ENCODE measurements around the gene HEG1. TPM values are rescaled to one million over a fixed set of nuclear protein-coding genes. Genes with fewer than 3 reads are reported as not detected.
A peak's percentile ranks its signal among the peaks of the same experiment; 100 is the strongest.

HEG1 gene
- total RNA-seq, 1 donor = 199 TPM

DNA sequence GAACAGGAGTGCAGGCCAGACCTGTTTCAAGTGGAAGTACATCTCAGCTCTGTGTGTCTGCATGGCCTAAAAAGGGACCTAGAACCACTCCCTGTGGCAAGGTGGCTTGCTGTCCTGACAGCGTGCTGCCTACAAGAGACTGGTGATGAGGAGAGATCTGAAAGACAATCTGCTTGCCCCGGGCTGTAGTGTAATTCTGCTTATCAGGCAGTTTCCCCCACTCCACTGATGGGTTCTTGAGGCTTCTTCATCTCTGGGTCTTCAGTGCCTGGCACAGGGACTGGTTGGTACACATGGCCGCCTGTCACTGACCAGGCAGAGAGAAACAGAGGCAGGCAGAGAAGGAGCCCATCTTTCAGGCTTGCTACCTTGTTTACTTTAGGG lies 57.6 kb downstream of the HEG1 start:
- DNase-seq (ENCODE audit: low read depth) = no peak

DNA sequence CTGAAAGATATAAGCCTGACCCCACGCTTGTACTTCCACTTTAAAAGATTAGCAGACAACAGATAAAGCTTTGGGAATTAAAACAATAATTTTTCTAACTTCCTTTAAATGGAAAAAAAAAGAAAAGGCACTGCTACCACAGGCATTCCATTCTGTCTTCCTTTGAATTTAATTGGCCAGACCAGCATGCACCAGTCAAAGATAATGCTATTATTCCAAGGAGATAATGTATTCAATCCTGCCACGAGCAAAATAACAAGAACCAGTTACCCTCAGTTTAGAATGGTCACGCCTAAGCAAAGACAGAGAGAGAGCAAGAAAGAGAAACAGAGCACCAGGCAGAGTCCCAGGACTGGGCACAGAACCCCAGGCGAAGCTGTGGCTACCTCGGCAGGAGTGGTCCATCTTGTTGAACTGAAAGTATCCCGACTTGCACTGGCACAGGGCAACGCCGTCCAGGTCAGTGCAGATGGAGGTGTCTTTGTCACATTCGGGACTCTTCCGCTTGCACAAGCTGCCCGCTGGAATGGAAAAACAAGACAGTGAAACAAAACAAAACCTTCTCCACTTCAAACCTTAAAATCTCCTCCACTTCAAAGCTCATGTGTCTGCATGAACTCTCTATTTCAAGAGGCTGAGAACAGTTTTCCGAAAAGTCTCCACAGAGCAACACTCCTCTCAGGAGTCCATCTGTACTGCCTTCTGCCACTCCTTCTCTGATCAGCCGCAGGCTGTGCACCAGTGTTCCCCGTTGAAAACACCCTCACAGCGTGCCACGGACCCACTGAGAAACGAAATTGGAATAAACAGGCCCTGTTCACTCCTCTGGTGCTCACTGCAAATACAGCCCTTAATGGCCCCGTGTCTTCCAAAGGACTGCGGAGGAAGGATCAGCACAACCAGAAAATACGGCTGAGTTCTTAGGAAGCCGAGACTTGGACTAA lies 58.2 kb downstream of the HEG1 start:
- no peak for DNase-seq (ENCODE audit: low read depth)
- no peak overlapping the region for H3K4me3 ChIP-seq (ENCODE audit: low read depth, low read length)
- TF ChIP-seq, protein P1, sequence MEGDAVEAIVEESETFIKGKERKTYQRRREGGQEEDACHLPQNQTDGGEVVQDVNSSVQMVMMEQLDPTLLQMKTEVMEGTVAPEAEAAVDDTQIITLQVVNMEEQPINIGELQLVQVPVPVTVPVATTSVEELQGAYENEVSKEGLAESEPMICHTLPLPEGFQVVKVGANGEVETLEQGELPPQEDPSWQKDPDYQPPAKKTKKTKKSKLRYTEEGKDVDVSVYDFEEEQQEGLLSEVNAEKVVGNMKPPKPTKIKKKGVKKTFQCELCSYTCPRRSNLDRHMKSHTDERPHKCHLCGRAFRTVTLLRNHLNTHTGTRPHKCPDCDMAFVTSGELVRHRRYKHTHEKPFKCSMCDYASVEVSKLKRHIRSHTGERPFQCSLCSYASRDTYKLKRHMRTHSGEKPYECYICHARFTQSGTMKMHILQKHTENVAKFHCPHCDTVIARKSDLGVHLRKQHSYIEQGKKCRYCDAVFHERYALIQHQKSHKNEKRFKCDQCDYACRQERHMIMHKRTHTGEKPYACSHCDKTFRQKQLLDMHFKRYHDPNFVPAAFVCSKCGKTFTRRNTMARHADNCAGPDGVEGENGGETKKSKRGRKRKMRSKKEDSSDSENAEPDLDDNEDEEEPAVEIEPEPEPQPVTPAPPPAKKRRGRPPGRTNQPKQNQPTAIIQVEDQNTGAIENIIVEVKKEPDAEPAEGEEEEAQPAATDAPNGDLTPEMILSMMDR (IDR thresholded peaks at IDR 0.05; ENCODE audit: insufficient read depth, low read depth, low read length) = no peak

More for the DNA sequence above, 57.6 kb downstream of the HEG1 start:
- no peak overlapping the region for H3K4me3 ChIP-seq (ENCODE audit: low read depth, low read length)
- TF ChIP-seq, protein P1 (IDR thresholded peaks at IDR 0.05; ENCODE audit: insufficient read depth, low read depth, low read length) = no peak

DNA sequence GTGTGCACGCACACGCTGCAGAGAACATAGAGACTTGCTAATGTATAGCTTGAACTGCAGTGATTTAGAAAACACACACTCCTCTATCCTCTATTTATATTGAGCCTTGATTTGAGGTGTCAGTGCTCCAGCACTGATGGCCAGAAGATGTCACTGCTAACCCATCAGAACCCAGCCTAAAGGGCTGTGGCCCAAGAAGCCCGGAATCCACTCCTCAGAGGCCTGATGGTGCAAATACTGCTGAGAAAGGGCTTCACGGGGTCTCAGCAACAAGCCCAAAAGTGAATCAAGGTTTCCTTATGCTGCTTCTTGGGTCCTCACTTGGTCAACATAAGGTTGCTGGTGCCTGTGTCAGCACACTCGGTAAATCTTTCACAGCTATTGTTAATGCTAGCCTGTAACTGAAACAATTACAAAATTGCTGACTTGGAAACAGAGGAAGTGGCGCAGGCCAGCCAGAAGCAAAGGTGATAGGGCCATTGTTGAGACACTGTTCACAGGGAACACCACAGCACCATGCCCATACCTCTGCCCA lies 60.3 kb downstream of the HEG1 start:
- peak; percentile 59 for DNase-seq (ENCODE audit: low read depth)
- TF ChIP-seq, protein P1 (IDR thresholded peaks at IDR 0.05; ENCODE audit: insufficient read depth, low read depth, low read length) = peak; percentile 61

DNA sequence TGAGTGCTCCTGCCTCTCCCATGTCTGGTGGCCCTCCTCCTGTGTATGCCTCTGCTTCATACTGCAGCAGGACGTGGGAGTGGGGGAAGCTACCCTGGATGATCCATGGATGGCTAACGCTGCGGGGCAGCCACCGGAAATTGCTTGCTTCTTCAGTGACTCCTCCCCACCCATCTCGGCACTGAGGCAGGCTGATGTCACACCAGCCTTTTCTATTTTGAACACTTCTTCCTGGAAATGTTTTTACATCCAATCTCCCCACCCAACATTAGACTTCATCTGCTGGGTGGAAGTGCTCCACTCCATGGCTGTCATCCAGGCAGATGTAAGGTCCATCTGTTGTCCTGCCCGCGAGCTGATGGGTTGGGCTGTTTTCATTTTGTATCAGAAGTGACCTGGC lies 62.3 kb downstream of the HEG1 start:
- TF ChIP-seq, protein P1 (IDR thresholded peaks at IDR 0.05; ENCODE audit: insufficient read depth, low read depth, low read length) = no peak
- peak; percentile 39 for DNase-seq (ENCODE audit: low read depth)
- no peak overlapping the region for H3K4me3 ChIP-seq (ENCODE audit: low read depth, low read length)

More for the DNA sequence above, 60.3 kb downstream of the HEG1 start:
- H3K4me3 ChIP-seq (ENCODE audit: low read depth, low read length) = no peak overlapping the region

DNA sequence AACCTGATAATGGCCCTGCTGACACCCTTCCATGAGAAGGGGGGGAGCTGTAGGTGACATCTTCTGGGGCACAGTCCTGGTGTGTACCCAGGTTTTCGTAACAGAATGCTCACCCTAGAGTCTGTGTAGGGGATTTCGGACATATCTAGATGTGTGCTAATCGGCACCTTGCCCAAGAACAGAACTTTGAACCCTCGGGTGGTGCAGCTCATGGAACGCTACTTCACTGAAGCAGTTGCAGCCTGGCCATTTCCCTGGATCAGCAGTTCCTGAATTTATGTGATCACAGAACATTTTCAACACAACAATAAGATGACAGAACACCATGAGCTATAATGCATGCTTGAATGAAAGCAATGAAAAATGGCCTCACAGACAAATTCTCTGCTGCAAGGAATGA lies 63.8 kb downstream of the HEG1 start:
- no peak overlapping the region for H3K4me3 ChIP-seq (ENCODE audit: low read depth, low read length)
- TF ChIP-seq, protein P1 (IDR thresholded peaks at IDR 0.05; ENCODE audit: insufficient read depth, low read depth, low read length) = no peak
- DNase-seq (ENCODE audit: low read depth) = no peak

DNA sequence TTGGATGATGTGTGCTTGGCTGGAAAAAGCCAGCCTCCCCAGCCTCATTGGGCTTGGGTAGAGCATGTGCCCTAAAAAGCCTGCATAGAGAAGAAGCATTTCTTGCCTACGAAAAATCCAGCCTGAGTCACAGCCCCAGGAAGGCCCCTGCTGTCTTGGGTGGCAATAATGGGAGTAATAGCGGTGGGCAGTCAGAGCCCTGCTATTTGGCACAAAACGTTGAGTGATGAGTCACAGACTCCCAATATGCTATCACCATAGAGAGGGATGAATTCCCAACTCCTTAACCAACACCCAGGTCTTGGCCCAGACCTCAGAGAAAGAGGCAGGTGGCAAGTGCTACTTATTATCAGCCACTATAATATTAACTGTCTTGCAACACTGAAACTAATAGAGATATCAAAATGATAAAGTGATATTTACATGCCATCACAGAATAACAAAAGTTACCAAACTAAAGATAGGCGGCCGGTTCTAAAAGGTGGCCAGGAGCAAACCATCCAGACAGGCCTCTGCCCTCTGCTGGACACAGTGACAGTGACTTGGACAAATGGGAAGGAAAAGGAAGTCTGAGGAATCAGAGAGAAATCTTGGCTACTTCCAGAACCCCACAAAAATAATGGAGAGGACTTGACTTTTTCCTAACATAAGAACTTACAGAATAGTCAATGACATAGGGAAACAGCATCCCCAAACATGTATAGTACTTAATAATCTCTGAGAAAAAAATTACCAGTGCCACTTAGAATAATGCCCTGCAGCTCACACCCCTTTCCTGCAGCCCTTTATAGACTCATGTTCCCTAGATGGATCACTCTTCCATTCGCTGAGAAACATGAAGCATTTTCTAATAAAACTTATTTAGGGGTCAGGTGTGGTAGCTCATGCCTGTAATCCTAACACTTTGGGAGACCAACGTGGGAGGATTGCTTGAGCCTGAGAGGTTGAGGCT lies 69.3 kb downstream of the HEG1 start:
- H3K4me3 ChIP-seq (ENCODE audit: low read depth, low read length) = no peak overlapping the region
- peak; percentile 91 for DNase-seq (ENCODE audit: low read depth)
- TF ChIP-seq, protein P1 (IDR thresholded peaks at IDR 0.05; ENCODE audit: insufficient read depth, low read depth, low read length) = peak; percentile 63
